HK-2 (cell line): ENCODE data around the gene LMAN2L.
A peak's percentile ranks its signal among the peaks of the same experiment; 100 is the strongest.
"Not testable (repeated sequence)": the region's sequence is repeated elsewhere in the genome, so short reads cannot be mapped to it uniquely, and the experiment has no call there.

Source experiments
- DNase-seq: peaks from one replicate; pipeline ENCODE4 v3.0.0-alpha.2; 2018; ENCODE audit not compliant: unreplicated experiment

Gene LMAN2L

DNA sequence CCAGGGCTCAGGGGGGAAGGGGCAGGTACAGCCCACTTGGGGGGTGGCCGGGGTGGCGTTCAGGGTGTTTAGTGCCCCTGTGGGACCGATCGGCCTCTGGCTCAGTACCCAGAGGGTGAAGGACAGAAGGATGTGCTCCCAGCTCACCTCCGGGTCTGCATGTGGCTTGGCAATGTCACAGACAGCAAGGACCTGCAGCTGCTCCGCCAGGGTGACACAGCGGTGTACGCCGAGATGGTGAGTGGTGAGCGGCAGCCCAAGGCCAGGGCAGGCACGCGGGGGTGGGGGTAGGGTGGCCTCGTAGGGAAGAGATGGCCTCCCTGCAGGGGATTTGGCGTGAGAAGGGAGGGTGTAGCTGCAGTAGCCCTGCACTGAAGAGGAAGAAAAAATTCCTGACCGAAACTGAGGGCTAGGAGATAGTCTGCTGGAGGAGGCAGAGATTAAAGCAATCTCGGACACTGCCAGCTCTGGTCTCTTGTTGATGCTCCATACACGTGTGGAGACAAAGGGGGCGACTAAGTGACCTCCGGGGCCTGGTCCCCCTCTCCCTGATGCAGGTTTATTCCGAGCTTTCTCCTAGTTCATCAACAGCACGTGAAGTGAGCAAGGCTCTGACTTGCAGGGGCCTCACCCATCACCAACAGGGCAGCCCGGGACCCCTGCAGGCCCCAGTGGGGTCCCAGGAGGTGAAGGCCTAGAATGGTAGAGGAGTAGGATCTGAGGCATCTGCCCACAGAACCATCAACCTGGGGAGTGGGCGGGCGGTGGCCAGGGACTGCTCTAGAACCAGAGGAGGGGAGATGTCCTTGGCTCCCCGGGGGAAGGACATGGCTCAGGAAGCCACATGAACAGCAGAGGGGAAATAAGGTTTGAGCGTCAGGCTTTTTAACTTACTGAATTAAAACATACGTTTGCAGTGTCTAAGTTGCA lies 51.9 kb downstream of the LMAN2L start:
- DNase-seq, result no peak

DNA sequence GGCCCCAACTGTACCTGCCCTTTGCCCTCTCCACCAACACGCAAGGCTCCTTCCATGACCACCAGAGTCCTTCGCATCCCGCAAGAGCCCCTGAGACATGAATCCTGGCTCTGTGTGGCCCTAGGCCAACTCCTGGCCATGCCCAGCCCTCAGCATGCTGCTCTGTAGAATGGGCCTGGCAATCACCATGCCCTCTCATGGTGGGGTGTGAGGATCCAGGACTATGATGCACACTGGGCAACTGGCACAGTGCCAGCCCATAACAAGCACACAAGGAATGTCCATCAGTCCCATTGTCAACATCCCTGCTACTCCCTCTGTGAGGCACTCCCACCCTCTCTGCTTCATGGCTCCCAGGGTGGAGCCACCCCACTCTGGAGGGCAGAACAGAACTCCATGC lies 52.6 kb downstream of the LMAN2L start:
- DNase-seq, result no peak

GRCh38 chr2:96685577-96686459 lies 54.0 kb downstream of the LMAN2L start:
- no peak for DNase-seq

GRCh38 chr2:96684883-96685576 lies 54.8 kb downstream of the LMAN2L start:
- no peak for DNase-seq

DNA sequence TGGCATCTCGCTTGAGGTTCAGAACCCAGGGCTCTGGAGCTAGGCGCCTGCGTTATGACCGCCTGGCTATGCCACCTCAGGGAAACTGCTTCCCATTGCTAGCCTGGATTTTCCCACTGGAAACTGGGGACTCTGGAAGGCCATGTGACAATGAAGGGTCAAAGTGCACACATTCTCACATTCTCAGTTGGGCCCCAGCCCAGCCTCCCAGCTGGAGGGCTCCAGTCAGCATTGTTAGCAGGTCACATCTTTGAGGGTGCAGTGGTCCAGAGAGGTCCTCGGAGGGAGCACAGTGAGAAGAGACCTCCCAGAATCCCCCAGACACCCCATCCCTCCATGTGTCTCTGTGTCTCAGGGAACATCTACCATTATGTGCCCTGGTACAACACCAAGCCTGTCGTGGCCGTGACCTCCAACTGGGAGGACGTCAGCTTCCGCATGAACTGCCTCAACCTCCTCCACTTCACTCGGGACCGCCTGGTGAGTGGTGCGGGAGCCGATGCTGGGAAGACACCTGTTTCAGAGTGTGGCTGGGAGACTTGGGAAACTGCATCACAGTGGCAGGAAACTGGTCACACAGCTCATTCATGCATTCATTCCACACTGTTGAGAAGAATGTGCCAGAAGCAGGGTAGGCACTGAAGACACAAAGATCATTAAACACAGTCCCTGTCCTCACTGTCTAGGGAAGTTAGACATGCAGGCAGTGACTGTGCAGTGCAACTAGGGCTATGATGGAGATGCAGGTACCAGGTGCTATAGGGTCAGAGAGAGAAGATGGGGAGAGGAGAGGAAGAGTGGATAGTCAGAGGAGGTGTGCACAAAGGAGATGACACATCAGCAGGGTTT lies 55.7 kb downstream of the LMAN2L start:
- DNase-seq, result no peak

DNA sequence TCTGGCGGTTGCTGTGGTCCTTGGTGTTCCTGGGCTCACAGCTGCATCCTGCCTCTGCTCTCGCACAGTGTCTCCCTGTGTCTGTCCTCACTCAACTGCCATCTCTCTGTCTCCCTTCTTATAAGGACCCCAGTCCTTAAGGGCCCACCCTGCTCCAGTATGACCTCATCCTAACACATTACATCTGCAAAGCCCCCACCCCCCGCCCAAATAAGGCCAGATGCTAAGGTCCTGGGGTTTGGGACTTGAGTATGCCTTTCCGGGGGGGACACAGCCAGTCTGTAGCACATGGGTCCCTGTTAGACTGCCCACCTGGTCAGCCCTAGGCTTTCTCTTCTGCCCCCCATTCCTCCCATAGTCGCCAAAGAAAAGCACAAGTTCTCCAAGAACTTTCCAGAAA lies 56.6 kb downstream of the LMAN2L start:
- no peak for DNase-seq

GRCh38 chr2:96681540-96681939 lies 58.3 kb downstream of the LMAN2L start:
- no peak for DNase-seq

- no peak for DNase-seq
These were observed 59.2 kb downstream of the LMAN2L start for GRCh38 chr2:96680561-96681141.

DNA sequence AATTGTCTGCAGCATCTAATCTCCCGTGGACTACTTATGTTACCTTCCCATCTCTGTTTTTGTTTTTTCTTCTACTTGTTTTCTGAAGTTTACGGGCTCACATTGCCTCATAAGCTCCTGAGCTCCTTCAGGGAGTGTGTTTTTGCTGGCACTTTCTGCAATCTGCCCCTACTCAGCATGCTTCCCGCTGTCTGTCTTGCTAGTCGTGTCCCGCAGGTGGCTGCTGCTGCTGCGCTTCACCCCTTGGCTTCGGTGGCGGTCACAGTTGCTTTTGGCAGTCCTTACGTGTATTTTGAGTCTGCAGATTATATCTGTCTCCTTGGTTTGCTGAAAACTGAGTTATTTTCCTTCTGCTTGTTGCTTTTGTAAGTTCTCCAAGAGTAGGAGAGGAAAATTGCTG lies 60.0 kb downstream of the LMAN2L start:
- DNase-seq, result no peak

- DNase-seq, result no peak
These were observed 70.2 kb downstream of the LMAN2L start for GRCh38 chr2:96669539-96670215.

DNA sequence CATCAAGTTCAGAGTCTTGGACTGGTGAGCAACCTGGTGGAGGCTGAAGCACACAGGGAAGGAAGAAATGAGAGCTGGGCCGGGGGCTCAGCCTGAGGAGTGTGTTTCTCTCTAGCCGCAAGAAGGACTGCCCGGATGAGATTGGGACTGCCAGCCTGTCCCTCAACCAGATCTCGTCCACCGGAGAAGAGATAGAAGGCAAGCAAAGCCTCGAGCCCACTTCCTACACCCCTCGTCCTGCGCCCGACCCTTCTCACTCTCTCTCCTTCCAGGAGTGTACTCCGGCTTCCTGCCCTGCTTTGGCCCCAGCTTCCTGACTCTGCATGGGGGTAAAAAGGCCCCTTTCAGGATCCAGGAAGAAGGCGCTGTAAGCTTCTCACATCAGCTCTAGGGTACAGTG lies 71.1 kb downstream of the LMAN2L start:
- no peak for DNase-seq

- DNase-seq, result not testable (repeated sequence)
These were observed 74.1 kb downstream of the LMAN2L start for GRCh38 chr2:96665717-96666116.

DNA sequence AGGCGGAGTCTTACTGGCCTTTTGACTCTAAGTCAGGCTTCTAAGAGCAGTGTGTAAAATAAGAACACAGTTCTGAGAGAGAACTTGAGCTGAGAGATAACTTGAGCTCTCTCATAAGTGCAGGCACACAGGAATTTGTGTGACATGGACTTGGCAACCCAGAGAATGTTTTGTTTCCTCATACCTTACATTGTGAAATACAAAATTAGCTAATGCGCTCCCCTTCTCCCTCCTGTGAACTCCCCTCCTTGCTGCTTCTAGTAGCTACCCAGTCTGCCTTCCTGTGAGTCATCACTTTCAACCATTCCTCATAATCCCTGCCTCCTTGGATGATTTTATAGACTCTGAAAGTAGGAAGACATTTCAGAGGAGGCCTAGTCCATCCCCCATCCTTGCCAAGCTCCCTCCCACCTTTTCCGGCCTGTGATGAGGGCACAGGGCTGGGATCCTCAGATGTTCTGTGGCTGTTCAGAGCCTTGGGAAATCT lies 74.7 kb downstream of the LMAN2L start:
- DNase-seq, result peak; percentile 11

GRCh38 chr2:96664366-96664925 lies 75.4 kb downstream of the LMAN2L start:
- DNase-seq, result no peak

DNA sequence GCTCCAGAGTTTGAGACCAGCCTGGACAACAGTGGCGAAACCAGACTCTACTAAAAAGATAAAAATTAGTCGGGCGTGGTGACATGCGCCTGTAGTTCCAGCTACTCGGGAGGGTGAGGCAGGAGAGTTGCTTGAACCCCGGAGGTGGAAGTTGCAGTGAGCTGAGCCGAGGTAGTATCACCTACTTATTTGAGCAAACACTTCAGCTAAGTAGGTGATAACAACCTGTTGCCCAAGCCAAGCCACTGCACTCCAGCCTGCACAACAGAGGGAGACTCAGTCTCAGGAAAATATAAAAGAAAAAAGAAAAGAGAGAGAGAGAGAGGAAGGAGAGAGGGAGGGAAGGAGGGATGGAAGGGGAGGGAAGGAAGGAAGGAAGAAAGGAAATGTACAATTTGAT lies 76.0 kb downstream of the LMAN2L start:
- DNase-seq, result no peak

DNA sequence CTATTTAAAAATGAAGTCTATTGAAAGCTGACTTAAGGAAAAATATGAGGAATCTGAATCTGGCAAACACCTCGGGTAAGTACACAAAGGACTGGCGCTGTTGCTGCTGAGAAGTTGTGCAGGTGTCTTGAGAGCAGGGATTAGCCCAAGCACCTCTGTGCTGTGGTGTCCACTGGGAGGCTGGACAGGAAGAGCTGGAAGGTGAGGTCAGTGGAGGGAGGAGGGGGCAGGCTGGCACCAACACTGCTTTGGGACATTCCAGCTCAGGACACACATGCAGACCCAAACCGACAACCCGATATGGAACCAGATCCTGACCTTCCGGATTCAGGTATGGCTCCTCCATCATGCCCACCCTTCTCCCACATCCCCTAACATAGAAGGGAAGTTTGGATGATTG lies 76.7 kb downstream of the LMAN2L start:
- DNase-seq, result no peak

DNA sequence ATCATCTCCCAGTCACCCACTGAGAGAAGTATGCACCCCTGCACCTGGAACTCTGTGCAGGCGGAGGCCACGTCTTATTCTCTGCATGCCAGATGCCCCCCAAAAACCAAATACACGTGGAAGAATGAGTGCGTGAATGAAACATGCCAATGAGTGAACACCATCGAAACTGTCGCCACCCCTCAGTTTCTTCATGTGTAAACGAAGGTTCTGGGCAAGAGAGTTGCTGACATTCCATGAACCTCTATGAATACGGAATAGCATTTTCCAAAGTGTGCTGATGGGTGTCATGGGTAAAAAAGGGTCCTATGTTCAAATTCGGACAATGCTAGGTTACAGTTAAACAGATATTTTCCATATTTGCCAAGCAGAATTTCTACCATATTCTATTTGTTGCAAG lies 77.5 kb downstream of the LMAN2L start:
- no peak for DNase-seq

- DNase-seq, result no peak
These were observed 78.5 kb downstream of the LMAN2L start for GRCh38 chr2:96661324-96661723.

- DNase-seq, result no peak
These were observed 83.3 kb downstream of the LMAN2L start for GRCh38 chr2:96656540-96656939.
